BE2C (cell line): ENCODE data around the gene SPATS2.

ENCODE experiments used
- DNase-seq: peaks from one replicate; pipeline ENCODE4 v3.0.0-alpha.2; 2020
- H3K27me3 ChIP-seq: fragments of 250-450 bp; sonication (Bioruptor Pico); 2 replicates; pipeline ENCODE4 v1.5.1; 2020; ENCODE audit warnings: mild to moderate bottlenecking
- H3K36me3 ChIP-seq: fragments of 250-450 bp; sonication (Bioruptor Pico); 2 replicates; pipeline ENCODE4 v1.5.1; 2020; ENCODE audit warnings: mild to moderate bottlenecking
- H3K4me1 ChIP-seq: fragments of 250-450 bp; sonication (Bioruptor Pico); 2 replicates; pipeline ENCODE4 v1.5.1; 2020
- H3K4me3 ChIP-seq: 2 replicates; pipeline ENCODE4 v1.5.1; 2011; ENCODE audit warnings: low read depth, low read length
- H3K9me3 ChIP-seq: fragments of 250-450 bp; sonication (Bioruptor Pico); 2 replicates; pipeline ENCODE4 v1.5.1; 2020
- TF ChIP-seq, protein P1 (sequence below): IDR thresholded peaks from 2 replicates; pipeline ENCODE4 v1.5.1; 2012; ENCODE audit warnings: mild to moderate bottlenecking, low read depth, low read length

SPATS2 gene

GRCh38 chr12:49560695-49561094, 193.4 kb downstream of the SPATS2 start:
- Histone ChIP-seq H3K27me3 (no peaks in the 10 kb centered on the region), H3K9me3 (no peaks in the 10 kb centered on the region), H3K4me3 (no peak overlapping the region), H3K4me1 (no peaks in the 10 kb centered on the region), H3K36me3 (peaks cover 74% of the 10 kb centered on the region)
- no peak for DNase-seq
- TF ChIP-seq, protein P1, sequence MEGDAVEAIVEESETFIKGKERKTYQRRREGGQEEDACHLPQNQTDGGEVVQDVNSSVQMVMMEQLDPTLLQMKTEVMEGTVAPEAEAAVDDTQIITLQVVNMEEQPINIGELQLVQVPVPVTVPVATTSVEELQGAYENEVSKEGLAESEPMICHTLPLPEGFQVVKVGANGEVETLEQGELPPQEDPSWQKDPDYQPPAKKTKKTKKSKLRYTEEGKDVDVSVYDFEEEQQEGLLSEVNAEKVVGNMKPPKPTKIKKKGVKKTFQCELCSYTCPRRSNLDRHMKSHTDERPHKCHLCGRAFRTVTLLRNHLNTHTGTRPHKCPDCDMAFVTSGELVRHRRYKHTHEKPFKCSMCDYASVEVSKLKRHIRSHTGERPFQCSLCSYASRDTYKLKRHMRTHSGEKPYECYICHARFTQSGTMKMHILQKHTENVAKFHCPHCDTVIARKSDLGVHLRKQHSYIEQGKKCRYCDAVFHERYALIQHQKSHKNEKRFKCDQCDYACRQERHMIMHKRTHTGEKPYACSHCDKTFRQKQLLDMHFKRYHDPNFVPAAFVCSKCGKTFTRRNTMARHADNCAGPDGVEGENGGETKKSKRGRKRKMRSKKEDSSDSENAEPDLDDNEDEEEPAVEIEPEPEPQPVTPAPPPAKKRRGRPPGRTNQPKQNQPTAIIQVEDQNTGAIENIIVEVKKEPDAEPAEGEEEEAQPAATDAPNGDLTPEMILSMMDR = no peak

DNA sequence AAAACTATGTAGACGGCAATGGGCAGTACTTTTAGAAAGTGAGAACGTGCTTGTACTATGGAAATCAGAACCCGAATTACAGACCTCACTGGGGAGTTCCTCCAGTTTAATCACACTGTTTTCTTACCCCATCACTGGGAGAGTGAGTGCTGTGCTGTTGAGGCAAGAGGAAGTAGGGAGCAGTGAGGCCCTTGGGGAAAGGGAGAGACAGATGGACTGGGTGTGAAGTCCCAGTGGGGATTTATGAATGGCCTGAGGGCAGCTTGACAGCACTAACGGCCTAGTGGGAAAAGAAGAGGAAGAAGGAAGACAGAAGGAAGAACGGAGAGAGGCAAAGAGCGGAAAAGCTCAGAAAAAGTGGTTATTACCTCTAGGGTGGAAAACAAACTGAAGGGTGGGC, 195.0 kb downstream of the SPATS2 start:
- TF ChIP-seq, protein P1 = no peak
- no peaks in the 10 kb centered on the region for H3K9me3 ChIP-seq
- no peak overlapping the region for H3K4me3 ChIP-seq
- H3K27me3 ChIP-seq = no peaks in the 10 kb centered on the region
- peaks cover 76% of the 10 kb centered on the region for H3K36me3 ChIP-seq
- no peak for DNase-seq
- H3K4me1 ChIP-seq = no peaks in the 10 kb centered on the region

GRCh38 chr12:49562831-49563230, 195.6 kb downstream of the SPATS2 start:
- DNase-seq = no peak
- Histone ChIP-seq H3K9me3 (no peaks in the 10 kb centered on the region), H3K4me3 (no peak overlapping the region), H3K4me1 (no peaks in the 10 kb centered on the region), H3K36me3 (peaks cover 71% of the 10 kb centered on the region), H3K27me3 (no peaks in the 10 kb centered on the region)
- TF ChIP-seq, protein P1 = no peak

DNA sequence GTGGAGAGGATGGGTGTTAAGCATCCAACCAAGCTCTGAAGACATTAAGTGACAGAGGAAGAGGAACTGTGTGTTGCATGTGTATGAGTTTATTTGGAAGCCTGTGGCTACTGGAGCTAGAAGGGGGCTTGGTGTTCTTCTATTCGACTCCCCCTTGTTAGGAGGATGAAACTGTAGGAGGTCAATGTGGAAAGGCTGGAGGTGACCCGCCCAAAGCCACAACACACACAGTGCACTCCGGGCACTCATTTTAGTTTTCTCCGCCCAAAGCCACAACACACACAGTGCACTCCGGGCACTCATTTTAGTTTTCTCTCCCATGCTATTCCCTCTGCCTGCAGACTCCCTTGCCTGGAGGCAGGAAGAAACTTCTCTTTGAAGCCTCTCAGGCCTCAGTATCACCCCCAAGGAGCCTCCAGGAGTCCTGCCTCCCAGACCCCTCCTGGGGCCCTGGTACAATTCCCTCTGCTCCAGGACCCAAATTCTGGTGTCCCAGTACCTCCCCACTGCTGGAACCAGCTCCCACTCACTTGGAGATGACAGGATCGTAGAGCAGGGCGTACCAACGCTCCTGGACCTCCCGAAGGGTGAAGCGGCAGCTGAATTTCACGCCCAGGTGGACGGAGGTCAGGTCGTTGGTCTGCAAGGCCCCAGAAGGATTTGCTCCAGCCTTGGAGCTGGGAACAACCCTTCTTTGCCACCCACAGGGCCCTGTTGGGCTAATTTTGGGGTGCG, 196.9 kb downstream of the SPATS2 start:
- Histone ChIP-seq H3K36me3 (peaks cover 65% of the 10 kb centered on the region), H3K27me3 (no peaks in the 10 kb centered on the region), H3K4me1 (no peaks in the 10 kb centered on the region), H3K9me3 (no peaks in the 10 kb centered on the region), H3K4me3 (no peak overlapping the region)
- TF ChIP-seq, protein P1 = no peak
- DNase-seq = no peak

- Histone ChIP-seq H3K36me3 (peaks cover 58% of the 10 kb centered on the region), H3K27me3 (no peaks in the 10 kb centered on the region), H3K4me1 (no peaks in the 10 kb centered on the region), H3K9me3 (no peaks in the 10 kb centered on the region), H3K4me3 (no peak overlapping the region)
- no peak for DNase-seq
- TF ChIP-seq, protein P1 = no peak
Measured at GRCh38 chr12:49564686-49565405, 197.6 kb downstream of the SPATS2 start.
